Fibroblast of lung (primary cell): Measurements from ENCODE around the gene USP12. TPM values are rescaled to one million over a fixed set of nuclear protein-coding genes. Genes with fewer than 3 reads are reported as not detected.

Experiments
- DNase-seq, 2 donors: peaks; one replicate each; pipeline versions ENCODE4 v3.0.0 to v3.0.0-alpha.2; 2010; ENCODE audit warnings: low read depth in 2 of 2
- H2AFZ ChIP-seq: 2 replicates; pipeline ENCODE4 v1.5.1; 2012; ENCODE audit warnings: low read length, control low read depth, inconsistent platforms
- H3K27ac ChIP-seq: 2 replicates; pipeline ENCODE4 v1.5.1; 2011; ENCODE audit warnings: low read length, control low read depth; ENCODE audit not compliant: insufficient read depth
- H3K27me3 ChIP-seq: 2 replicates; pipeline ENCODE4 v1.5.1; 2011; ENCODE audit warnings: mild to moderate bottlenecking, low read length; ENCODE audit not compliant: control insufficient read depth, insufficient read depth
- H3K36me3 ChIP-seq: 2 replicates; pipeline ENCODE4 v1.5.1; 2011; ENCODE audit warnings: low read length; ENCODE audit not compliant: control insufficient read depth, insufficient read depth
- H3K4me1 ChIP-seq: 2 replicates; pipeline ENCODE4 v1.5.1; 2011; ENCODE audit warnings: low read length; ENCODE audit not compliant: control insufficient read depth, insufficient read depth; ENCODE audit errors: extremely low read depth
- H3K4me2 ChIP-seq: 2 replicates; pipeline ENCODE4 v1.5.1; 2011; ENCODE audit warnings: low read length, control low read depth; ENCODE audit not compliant: insufficient read depth; ENCODE audit errors: extremely low read depth
- H3K4me3 ChIP-seq, 4 experiments: fragments of 200-600 bp in 1 of 4; sonication (generic) in 1 of 4; replicated peaks in 1 of 4; 2 replicates each; pipeline ENCODE4 v1.5.1; 2011 to 2016; ENCODE audit warnings: low read length in 4 of 4, low read depth in 3 of 4, mild to moderate bottlenecking in 3 of 4, control low read depth in 2 of 4, inconsistent platforms in 1 of 4, mixed read lengths in 1 of 4; ENCODE audit not compliant: insufficient read depth in 1 of 4; ENCODE audit errors: control extremely low read depth in 1 of 4
- H3K79me2 ChIP-seq: 2 replicates; pipeline ENCODE4 v1.5.1; 2012; ENCODE audit warnings: mild to moderate bottlenecking, low read length, inconsistent platforms; ENCODE audit not compliant: control insufficient read depth, insufficient read depth
- H3K9ac ChIP-seq: 2 replicates; pipeline ENCODE4 v1.5.1; 2011; ENCODE audit warnings: mild to moderate bottlenecking, low read length, control low read depth; ENCODE audit not compliant: insufficient read depth
- H3K9me3 ChIP-seq: 2 replicates; pipeline ENCODE4 v1.5.1; 2012; ENCODE audit warnings: low read depth, low read length; ENCODE audit not compliant: control insufficient read depth, insufficient read depth
- H4K20me1 ChIP-seq: 2 replicates; pipeline ENCODE4 v1.5.1; 2011; ENCODE audit warnings: low read length; ENCODE audit not compliant: control insufficient read depth, insufficient read depth; ENCODE audit errors: extremely low read depth
- EZH2 ChIP-seq: IDR thresholded peaks from 2 replicates; pipeline ENCODE4 v1.5.1; 2012; ENCODE audit warnings: low read length, control low read depth, mild to moderate bottlenecking; ENCODE audit errors: missing control alignments
- polyA plus RNA-seq, 2 donors: library from polyadenylated mRNA; depleted of rRNA in 1 of 2; stranded (reverse) in 1 of 2; unstranded in 1 of 2; fragments of >200 nt; gene quantifications; 2 replicates each; pipeline ENCODE4 v1.2.1, GENCODE V29; 2011 to 2012; ENCODE audit warnings: missing spikeins in 1 of 2
- total RNA-seq: library from RNA; depleted of rRNA; stranded (reverse); fragments of >200 nt; gene quantifications from 2 replicates; pipeline ENCODE4 v1.2.1, GENCODE V29; 2014
- TF ChIP-seq, protein P1 (sequence below), 2 donors: IDR thresholded peaks in 1 of 2; conservative IDR thresholded peaks in 1 of 2; 1 replicate in 1 of 2; 2 replicates in 1 of 2; pipeline ENCODE4 v1.5.1; 2011 to 2012; ENCODE audit warnings: low read length in 2 of 2, control low read depth in 1 of 2, inconsistent platforms in 1 of 2, low read depth in 1 of 2, mild to moderate bottlenecking in 1 of 2

Gene USP12
- total and polyA plus RNA-seq, 2 donors (not counting 1 experiment from before 2014, with no cell fraction given), result 17.3 to 36.3 TPM

- Histone ChIP-seq H3K4me2 (no peak overlapping the region), H3K36me3 (no peaks in the 10 kb centered on the region), H3K9ac (no peak overlapping the region), H3K4me3 (no peak overlapping the region), H3K9me3 (no peaks in the 10 kb centered on the region), H3K27ac (no peak overlapping the region), H4K20me1 (peaks cover 3% of the 10 kb centered on the region), H3K79me2 (peaks cover 84% of the 10 kb centered on the region), H3K27me3 (no peaks in the 10 kb centered on the region), H2AFZ (no peak overlapping the region), H3K4me1 (no peaks in the 10 kb centered on the region)
- no peak for DNase-seq
- no peak for TF ChIP-seq EZH2
- TF ChIP-seq, protein P1, sequence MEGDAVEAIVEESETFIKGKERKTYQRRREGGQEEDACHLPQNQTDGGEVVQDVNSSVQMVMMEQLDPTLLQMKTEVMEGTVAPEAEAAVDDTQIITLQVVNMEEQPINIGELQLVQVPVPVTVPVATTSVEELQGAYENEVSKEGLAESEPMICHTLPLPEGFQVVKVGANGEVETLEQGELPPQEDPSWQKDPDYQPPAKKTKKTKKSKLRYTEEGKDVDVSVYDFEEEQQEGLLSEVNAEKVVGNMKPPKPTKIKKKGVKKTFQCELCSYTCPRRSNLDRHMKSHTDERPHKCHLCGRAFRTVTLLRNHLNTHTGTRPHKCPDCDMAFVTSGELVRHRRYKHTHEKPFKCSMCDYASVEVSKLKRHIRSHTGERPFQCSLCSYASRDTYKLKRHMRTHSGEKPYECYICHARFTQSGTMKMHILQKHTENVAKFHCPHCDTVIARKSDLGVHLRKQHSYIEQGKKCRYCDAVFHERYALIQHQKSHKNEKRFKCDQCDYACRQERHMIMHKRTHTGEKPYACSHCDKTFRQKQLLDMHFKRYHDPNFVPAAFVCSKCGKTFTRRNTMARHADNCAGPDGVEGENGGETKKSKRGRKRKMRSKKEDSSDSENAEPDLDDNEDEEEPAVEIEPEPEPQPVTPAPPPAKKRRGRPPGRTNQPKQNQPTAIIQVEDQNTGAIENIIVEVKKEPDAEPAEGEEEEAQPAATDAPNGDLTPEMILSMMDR (conservative IDR thresholded peaks at IDR 0.05 in 1 of 2, IDR thresholded peaks at IDR 0.05 in 1 of 2; ENCODE audit: low read depth in 1 of 2, low read length in 2 of 2), result no peak
Observed at GRCh38 chr13:27138457-27139093, 33.0 kb downstream of the USP12 start.

GRCh38 chr13:27137759-27138158, 33.9 kb downstream of the USP12 start:
- no peak for TF ChIP-seq EZH2
- TF ChIP-seq, protein P1 (conservative IDR thresholded peaks at IDR 0.05 in 1 of 2, IDR thresholded peaks at IDR 0.05 in 1 of 2; ENCODE audit: low read depth in 1 of 2, low read length in 2 of 2), result no peak
- no peak for DNase-seq

DNA sequence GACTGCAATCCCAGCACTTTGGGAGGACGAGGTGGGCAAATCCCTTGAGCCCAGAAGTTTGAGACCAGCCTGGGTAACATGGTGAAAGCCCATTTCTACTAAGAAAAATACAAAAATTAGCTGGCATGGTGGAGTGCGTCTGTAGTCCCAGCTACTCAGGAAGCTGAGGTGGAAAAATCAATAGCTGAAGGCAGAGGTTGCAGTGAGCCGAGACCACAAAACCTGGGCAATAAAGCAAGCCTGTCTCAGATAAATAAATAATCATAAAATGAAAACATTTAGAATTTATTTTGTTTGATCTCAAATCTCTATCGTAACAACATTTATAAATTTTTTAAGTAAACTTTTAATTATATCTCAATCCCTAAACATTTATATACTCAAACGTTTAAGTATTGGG, 36.6 kb downstream of the USP12 start:
- no peak overlapping the region for H3K4me2 ChIP-seq
- H3K4me1 ChIP-seq, result peaks cover 2% of the 10 kb centered on the region
- H3K79me2 ChIP-seq, result peaks cover 79% of the 10 kb centered on the region
- H3K36me3 ChIP-seq, result no peaks in the 10 kb centered on the region
- H3K27ac ChIP-seq, result no peak overlapping the region
- no peak overlapping the region for H3K4me3 ChIP-seq
- H3K27me3 ChIP-seq, result no peaks in the 10 kb centered on the region
- peaks cover 3% of the 10 kb centered on the region for H4K20me1 ChIP-seq
- no peak overlapping the region for H3K9ac ChIP-seq
- DNase-seq, result no peak
- no peaks in the 10 kb centered on the region for H3K9me3 ChIP-seq
- no peak overlapping the region for H2AFZ ChIP-seq
- TF ChIP-seq, protein P1 (conservative IDR thresholded peaks at IDR 0.05 in 1 of 2, IDR thresholded peaks at IDR 0.05 in 1 of 2; ENCODE audit: low read depth in 1 of 2, low read length in 2 of 2), result no peak
- TF ChIP-seq EZH2, result no peak

More at GRCh38 chr13:27137759-27138158, 33.9 kb downstream of the USP12 start:
- H2AFZ ChIP-seq, result no peak overlapping the region
- H3K27ac ChIP-seq, result no peak overlapping the region
- no peak overlapping the region for H3K4me2 ChIP-seq
- H3K79me2 ChIP-seq, result peaks cover 87% of the 10 kb centered on the region
- no peaks in the 10 kb centered on the region for H3K27me3 ChIP-seq
- no peaks in the 10 kb centered on the region for H3K9me3 ChIP-seq
- no peaks in the 10 kb centered on the region for H3K4me1 ChIP-seq
- H3K9ac ChIP-seq, result no peak overlapping the region
- H3K36me3 ChIP-seq, result no peaks in the 10 kb centered on the region
- H4K20me1 ChIP-seq, result peaks cover 3% of the 10 kb centered on the region
- H3K4me3 ChIP-seq, result no peak overlapping the region
